Esophagus muscularis mucosa (tissue), 4 donors: ENCODE measurements around the gene LGR5. TPM values are rescaled to one million over a fixed set of nuclear protein-coding genes. Genes with fewer than 3 reads are reported as not detected.

Source experiments
- DNase-seq: peaks from one replicate; pipeline ENCODE4 v3.0.0-alpha.2; 2017; ENCODE audit errors: extremely low spot score
- H3K27ac ChIP-seq, 4 donors: fragments of 200-600 bp; sonication (generic); replicated peaks in 1 of 4; 1 replicate in 3 of 4; 2 replicates in 1 of 4; pipeline ENCODE4 v1.5.1; 2016 to 2019; ENCODE audit warnings: mild to moderate bottlenecking in 1 of 4
- H3K27me3 ChIP-seq, 4 donors: fragments of 200-600 bp; sonication (generic); one replicate each; pipeline versions ENCODE4 v1.5.1 to v1.6.0; 2016 to 2019
- H3K36me3 ChIP-seq, 4 donors: fragments of 200-600 bp; sonication (generic); one replicate each; pipeline ENCODE4 v1.5.1; 2016 to 2019
- H3K4me1 ChIP-seq, 4 donors: fragments of 200-600 bp; sonication (generic); one replicate each; pipeline ENCODE4 v1.5.1; 2016 to 2019
- H3K4me3 ChIP-seq, 4 donors: fragments of 200-600 bp; sonication (generic); 1 replicate in 2 of 4; 2 replicates in 2 of 4; pipeline ENCODE4 v1.5.1; 2016 to 2019; ENCODE audit warnings: mild to moderate bottlenecking in 4 of 4, moderate library complexity in 1 of 4
- H3K9me3 ChIP-seq, 4 donors: fragments of 200-600 bp; sonication (generic); 1 replicate in 3 of 4; 2 replicates in 1 of 4; pipeline ENCODE4 v1.5.1; 2016 to 2019
- CTCF ChIP-seq, 3 experiments: fragments of 200-600 bp in 2 of 3; fragments of 450-650 bp in 1 of 3; sonication (generic) in 2 of 3; IDR thresholded peaks; one replicate each; pipeline ENCODE4 v1.5.1; 2017 to 2019; ENCODE audit warnings: antibody characterized with exemption in 3 of 3, mild to moderate bottlenecking in 2 of 3, moderate library complexity in 1 of 3
- EP300 ChIP-seq: sonication (generic); formaldehyde crosslinking; IDR thresholded peaks from one replicate; pipeline ENCODE4 v1.6.1; 2017; ENCODE audit warnings: antibody characterized with exemption
- POLR2A ChIP-seq: fragments of 450-650 bp; IDR thresholded peaks from one replicate; pipeline ENCODE4 v1.6.1; 2017; ENCODE audit warnings: antibody characterized with exemption, moderate library complexity, mild to moderate bottlenecking, low read depth
- POLR2AphosphoS5 ChIP-seq, 2 donors: sonication (generic); formaldehyde crosslinking; IDR thresholded peaks; one replicate each; pipeline ENCODE4 v1.6.1; 2017; ENCODE audit warnings: antibody characterized with exemption in 2 of 2
- WGBS: methylation state at CpG from one replicate; pipeline ENCODE4 v1.1.5; 2018; 5-methylcytosine and 5-hydroxymethylcytosine counted together
- intact Hi-C: fragments of 100-400 bp; cut with DNase I; formaldehyde crosslinking; loops from one replicate; pipeline ENCODE4 v1.15.1; 2023
- total RNA-seq, 4 donors: library from RNA; depleted of rRNA; stranded (reverse); fragments of >200 nt; gene quantifications; one replicate each; pipeline versions ENCODE4 v1.1.0 to v1.2.1, GENCODE V29; 2016

LGR5 gene
- total RNA-seq, 4 donors from 2014 or later, result under 0.01 to 0.39 (median 0.34) TPM; not detected in 1

GRCh38 chr12:71558445-71558844, 118.8 kb downstream of the LGR5 start:
- Histone ChIP-seq H3K27me3 (no peaks in the 10 kb centered on the region), H3K4me3 (no peak overlapping the region), H3K9me3 (no peaks in the 10 kb centered on the region), H3K27ac (no peak overlapping the region), H3K4me1 (no peaks in the 10 kb centered on the region), H3K36me3 (no peaks in the 10 kb centered on the region)
- intact Hi-C loops, result no loop called here
- 75% methylated on average over 3 of the region's 3 CpGs for WGBS
- no peak for DNase-seq
- TF ChIP-seq CTCF (IDR thresholded peaks at IDR 0.05), result no peak
- TF ChIP-seq EP300, result no peak
- no peak for TF ChIP-seq POLR2A
- no peak for TF ChIP-seq POLR2AphosphoS5 (IDR thresholded peaks at IDR 0.05)

- no peaks in the 10 kb centered on the region for H3K27me3 ChIP-seq
- no peaks in the 10 kb centered on the region for H3K9me3 ChIP-seq
- no peaks in the 10 kb centered on the region for H3K36me3 ChIP-seq
- H3K27ac ChIP-seq, result no peak overlapping the region
- H3K4me3 ChIP-seq, result no peak overlapping the region
- no peak for TF ChIP-seq POLR2AphosphoS5 (IDR thresholded peaks at IDR 0.05)
- TF ChIP-seq CTCF (IDR thresholded peaks at IDR 0.05), result no peak
- no peak for TF ChIP-seq EP300
- TF ChIP-seq POLR2A, result no peak
- no peaks in the 10 kb centered on the region for H3K4me1 ChIP-seq
- WGBS, result 68% methylated on average over 11 of the region's 11 CpGs
- DNase-seq, result no peak
- intact Hi-C loops, result no loop called here
Observed at GRCh38 chr12:71562676-71563595, 123.3 kb downstream of the LGR5 start.

- no peak for DNase-seq
- no peaks in the 10 kb centered on the region for H3K36me3 ChIP-seq
- intact Hi-C loops, result no loop called here
- TF ChIP-seq CTCF (IDR thresholded peaks at IDR 0.05), result no peak
- no peak for TF ChIP-seq POLR2A
- TF ChIP-seq EP300, result no peak
- no peak for TF ChIP-seq POLR2AphosphoS5 (IDR thresholded peaks at IDR 0.05)
- H3K27ac ChIP-seq, result no peak overlapping the region
- H3K4me3 ChIP-seq, result no peak overlapping the region
- peaks cover 0 to 6% (median 0%) of the 10 kb centered on the region in 4 donors for H3K27me3 ChIP-seq
- 58% methylated on average over 1 of the region's 1 CpG for WGBS
- no peaks in the 10 kb centered on the region for H3K9me3 ChIP-seq
- no peaks in the 10 kb centered on the region for H3K4me1 ChIP-seq
Observed at GRCh38 chr12:71565535-71565934, 125.9 kb downstream of the LGR5 start.

- Histone ChIP-seq H3K9me3 (no peaks in the 10 kb centered on the region), H3K36me3 (no peaks in the 10 kb centered on the region), H3K27ac (no peak overlapping the region), H3K27me3 (peaks cover 0 to 7% (median 0%) of the 10 kb centered on the region in 4 donors), H3K4me3 (no peak overlapping the region), H3K4me1 (no peaks in the 10 kb centered on the region)
- no peak for TF ChIP-seq CTCF (IDR thresholded peaks at IDR 0.05)
- no peak for TF ChIP-seq POLR2AphosphoS5 (IDR thresholded peaks at IDR 0.05)
- no peak for TF ChIP-seq POLR2A
- no peak for TF ChIP-seq EP300
- WGBS, result 49% methylated on average over 2 of the region's 2 CpGs
- DNase-seq, result no peak
- intact Hi-C loops, result no loop called here
Observed at GRCh38 chr12:71566655-71567054, 127.1 kb downstream of the LGR5 start.
